Measurements from ENCODE around the gene RBSN. TPM values are rescaled to one million over a fixed set of nuclear protein-coding genes. Genes with fewer than 3 reads are reported as not detected.

RBSN gene
- total and polyA plus RNA-seq, 2 experiments from 2014 or later, result 10.6 to 26.5 TPM

- DNase-seq (ENCODE audit: low spot score), result no peak
- peaks cover 5% of the 10 kb centered on the region; the same call in 1 of the 2 replicates for H3K36me3 ChIP-seq (ENCODE audit: insufficient read depth)
- H2AFZ ChIP-seq, result no peak overlapping the region
- TF ChIP-seq JUNB (IDR thresholded peaks at IDR 0.05; ENCODE audit: unreplicated experiment) (no peak), CREB1 (CRISPR knock-in tag; IDR thresholded peaks at IDR 0.05; ENCODE audit: low read depth) (no peak), STAT1 (IDR thresholded peaks at IDR 0.05; ENCODE audit: unreplicated experiment) (no peak), NANOG (IDR thresholded peaks at IDR 0.05; ENCODE audit: borderline replicate concordance) (no peak), EZH2 (IDR thresholded peaks at IDR 0.05; ENCODE audit: low read depth, unreplicated experiment) (no peak), ETS1 (IDR thresholded peaks at IDR 0.05) (no peak), ZNF114 (CRISPR knock-in tag; IDR thresholded peaks at IDR 0.05) (no peak)
- TF ChIP-seq, protein P1, sequence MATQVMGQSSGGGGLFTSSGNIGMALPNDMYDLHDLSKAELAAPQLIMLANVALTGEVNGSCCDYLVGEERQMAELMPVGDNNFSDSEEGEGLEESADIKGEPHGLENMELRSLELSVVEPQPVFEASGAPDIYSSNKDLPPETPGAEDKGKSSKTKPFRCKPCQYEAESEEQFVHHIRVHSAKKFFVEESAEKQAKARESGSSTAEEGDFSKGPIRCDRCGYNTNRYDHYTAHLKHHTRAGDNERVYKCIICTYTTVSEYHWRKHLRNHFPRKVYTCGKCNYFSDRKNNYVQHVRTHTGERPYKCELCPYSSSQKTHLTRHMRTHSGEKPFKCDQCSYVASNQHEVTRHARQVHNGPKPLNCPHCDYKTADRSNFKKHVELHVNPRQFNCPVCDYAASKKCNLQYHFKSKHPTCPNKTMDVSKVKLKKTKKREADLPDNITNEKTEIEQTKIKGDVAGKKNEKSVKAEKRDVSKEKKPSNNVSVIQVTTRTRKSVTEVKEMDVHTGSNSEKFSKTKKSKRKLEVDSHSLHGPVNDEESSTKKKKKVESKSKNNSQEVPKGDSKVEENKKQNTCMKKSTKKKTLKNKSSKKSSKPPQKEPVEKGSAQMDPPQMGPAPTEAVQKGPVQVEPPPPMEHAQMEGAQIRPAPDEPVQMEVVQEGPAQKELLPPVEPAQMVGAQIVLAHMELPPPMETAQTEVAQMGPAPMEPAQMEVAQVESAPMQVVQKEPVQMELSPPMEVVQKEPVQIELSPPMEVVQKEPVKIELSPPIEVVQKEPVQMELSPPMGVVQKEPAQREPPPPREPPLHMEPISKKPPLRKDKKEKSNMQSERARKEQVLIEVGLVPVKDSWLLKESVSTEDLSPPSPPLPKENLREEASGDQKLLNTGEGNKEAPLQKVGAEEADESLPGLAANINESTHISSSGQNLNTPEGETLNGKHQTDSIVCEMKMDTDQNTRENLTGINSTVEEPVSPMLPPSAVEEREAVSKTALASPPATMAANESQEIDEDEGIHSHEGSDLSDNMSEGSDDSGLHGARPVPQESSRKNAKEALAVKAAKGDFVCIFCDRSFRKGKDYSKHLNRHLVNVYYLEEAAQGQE (IDR thresholded peaks at IDR 0.05; ENCODE audit: unreplicated experiment), result no peak
- TF ChIP-seq, protein P2, sequence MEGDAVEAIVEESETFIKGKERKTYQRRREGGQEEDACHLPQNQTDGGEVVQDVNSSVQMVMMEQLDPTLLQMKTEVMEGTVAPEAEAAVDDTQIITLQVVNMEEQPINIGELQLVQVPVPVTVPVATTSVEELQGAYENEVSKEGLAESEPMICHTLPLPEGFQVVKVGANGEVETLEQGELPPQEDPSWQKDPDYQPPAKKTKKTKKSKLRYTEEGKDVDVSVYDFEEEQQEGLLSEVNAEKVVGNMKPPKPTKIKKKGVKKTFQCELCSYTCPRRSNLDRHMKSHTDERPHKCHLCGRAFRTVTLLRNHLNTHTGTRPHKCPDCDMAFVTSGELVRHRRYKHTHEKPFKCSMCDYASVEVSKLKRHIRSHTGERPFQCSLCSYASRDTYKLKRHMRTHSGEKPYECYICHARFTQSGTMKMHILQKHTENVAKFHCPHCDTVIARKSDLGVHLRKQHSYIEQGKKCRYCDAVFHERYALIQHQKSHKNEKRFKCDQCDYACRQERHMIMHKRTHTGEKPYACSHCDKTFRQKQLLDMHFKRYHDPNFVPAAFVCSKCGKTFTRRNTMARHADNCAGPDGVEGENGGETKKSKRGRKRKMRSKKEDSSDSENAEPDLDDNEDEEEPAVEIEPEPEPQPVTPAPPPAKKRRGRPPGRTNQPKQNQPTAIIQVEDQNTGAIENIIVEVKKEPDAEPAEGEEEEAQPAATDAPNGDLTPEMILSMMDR (conservative IDR thresholded peaks at IDR 0.05; ENCODE audit: low read depth in 2 of 2), result no peak
- H4K20me1 ChIP-seq (replicated peaks; ENCODE audit: insufficient read depth), result no peaks in the 10 kb centered on the region
- Mint-ChIP-seq H3K27me3 (ENCODE audit: insufficient read depth, low read depth, poor library complexity) (no peaks in the 10 kb centered on the region), H3K4me3 (no peak overlapping the region), H3K27ac (no peak overlapping the region), H3K36me3 (ENCODE audit: low read depth) (peaks cover 32% of the 10 kb centered on the region), H3K9me3 (no peaks in the 10 kb centered on the region), H3K4me1 (no peaks in the 10 kb centered on the region)
- no peaks in the 10 kb centered on the region for H3K9me2 ChIP-seq (ENCODE audit: insufficient read depth)
- H3K4me2 ChIP-seq, result no peak overlapping the region
- no peaks in the 10 kb centered on the region for H3F3A ChIP-seq (replicated peaks; ENCODE audit: low read depth)
- H3K27ac ChIP-seq (ENCODE audit: low read depth), result no peak overlapping the region
- H3K4me1 ChIP-seq (ENCODE audit: insufficient read depth), result no peaks in the 10 kb centered on the region
- no peaks in the 10 kb centered on the region for H3K27me3 ChIP-seq (ENCODE audit: insufficient read depth)
- no peaks in the 10 kb centered on the region for H3K79me2 ChIP-seq (replicated peaks; ENCODE audit: insufficient read depth)
- no peak for ATAC-seq
- no peak overlapping the region for H3K4me3 ChIP-seq
These were observed 12.7 kb downstream of the RBSN start for GRCh38 chr3:15086263-15086662.

- Histone ChIP-seq H3K9me2 (ENCODE audit: insufficient read depth) (no peaks in the 10 kb centered on the region), H3K27ac (ENCODE audit: low read depth) (no peak overlapping the region), H3K27me3 (ENCODE audit: insufficient read depth) (no peaks in the 10 kb centered on the region), H3K79me2 (replicated peaks; ENCODE audit: insufficient read depth) (no peaks in the 10 kb centered on the region), H3K4me3 (no peak overlapping the region), H2AFZ (no peak overlapping the region), H4K20me1 (replicated peaks; ENCODE audit: insufficient read depth) (no peaks in the 10 kb centered on the region; the same call in 1 of the 2 replicates), H3F3A (replicated peaks; ENCODE audit: low read depth) (no peaks in the 10 kb centered on the region), H3K4me2 (no peak overlapping the region), H3K4me1 (ENCODE audit: insufficient read depth) (no peaks in the 10 kb centered on the region), H3K36me3 (ENCODE audit: insufficient read depth) (peaks cover 19% of the 10 kb centered on the region; the same call in 1 of the 2 replicates)
- Mint-ChIP-seq H3K4me1 (no peaks in the 10 kb centered on the region), H3K36me3 (ENCODE audit: low read depth) (peaks cover 40% of the 10 kb centered on the region), H3K4me3 (no peak overlapping the region), H3K27ac (no peak overlapping the region), H3K9me3 (no peaks in the 10 kb centered on the region), H3K27me3 (ENCODE audit: insufficient read depth, low read depth, poor library complexity) (no peaks in the 10 kb centered on the region)
- DNase-seq (ENCODE audit: low spot score) (no peak), ATAC-seq (no peak)
- TF ChIP-seq, protein P3, sequence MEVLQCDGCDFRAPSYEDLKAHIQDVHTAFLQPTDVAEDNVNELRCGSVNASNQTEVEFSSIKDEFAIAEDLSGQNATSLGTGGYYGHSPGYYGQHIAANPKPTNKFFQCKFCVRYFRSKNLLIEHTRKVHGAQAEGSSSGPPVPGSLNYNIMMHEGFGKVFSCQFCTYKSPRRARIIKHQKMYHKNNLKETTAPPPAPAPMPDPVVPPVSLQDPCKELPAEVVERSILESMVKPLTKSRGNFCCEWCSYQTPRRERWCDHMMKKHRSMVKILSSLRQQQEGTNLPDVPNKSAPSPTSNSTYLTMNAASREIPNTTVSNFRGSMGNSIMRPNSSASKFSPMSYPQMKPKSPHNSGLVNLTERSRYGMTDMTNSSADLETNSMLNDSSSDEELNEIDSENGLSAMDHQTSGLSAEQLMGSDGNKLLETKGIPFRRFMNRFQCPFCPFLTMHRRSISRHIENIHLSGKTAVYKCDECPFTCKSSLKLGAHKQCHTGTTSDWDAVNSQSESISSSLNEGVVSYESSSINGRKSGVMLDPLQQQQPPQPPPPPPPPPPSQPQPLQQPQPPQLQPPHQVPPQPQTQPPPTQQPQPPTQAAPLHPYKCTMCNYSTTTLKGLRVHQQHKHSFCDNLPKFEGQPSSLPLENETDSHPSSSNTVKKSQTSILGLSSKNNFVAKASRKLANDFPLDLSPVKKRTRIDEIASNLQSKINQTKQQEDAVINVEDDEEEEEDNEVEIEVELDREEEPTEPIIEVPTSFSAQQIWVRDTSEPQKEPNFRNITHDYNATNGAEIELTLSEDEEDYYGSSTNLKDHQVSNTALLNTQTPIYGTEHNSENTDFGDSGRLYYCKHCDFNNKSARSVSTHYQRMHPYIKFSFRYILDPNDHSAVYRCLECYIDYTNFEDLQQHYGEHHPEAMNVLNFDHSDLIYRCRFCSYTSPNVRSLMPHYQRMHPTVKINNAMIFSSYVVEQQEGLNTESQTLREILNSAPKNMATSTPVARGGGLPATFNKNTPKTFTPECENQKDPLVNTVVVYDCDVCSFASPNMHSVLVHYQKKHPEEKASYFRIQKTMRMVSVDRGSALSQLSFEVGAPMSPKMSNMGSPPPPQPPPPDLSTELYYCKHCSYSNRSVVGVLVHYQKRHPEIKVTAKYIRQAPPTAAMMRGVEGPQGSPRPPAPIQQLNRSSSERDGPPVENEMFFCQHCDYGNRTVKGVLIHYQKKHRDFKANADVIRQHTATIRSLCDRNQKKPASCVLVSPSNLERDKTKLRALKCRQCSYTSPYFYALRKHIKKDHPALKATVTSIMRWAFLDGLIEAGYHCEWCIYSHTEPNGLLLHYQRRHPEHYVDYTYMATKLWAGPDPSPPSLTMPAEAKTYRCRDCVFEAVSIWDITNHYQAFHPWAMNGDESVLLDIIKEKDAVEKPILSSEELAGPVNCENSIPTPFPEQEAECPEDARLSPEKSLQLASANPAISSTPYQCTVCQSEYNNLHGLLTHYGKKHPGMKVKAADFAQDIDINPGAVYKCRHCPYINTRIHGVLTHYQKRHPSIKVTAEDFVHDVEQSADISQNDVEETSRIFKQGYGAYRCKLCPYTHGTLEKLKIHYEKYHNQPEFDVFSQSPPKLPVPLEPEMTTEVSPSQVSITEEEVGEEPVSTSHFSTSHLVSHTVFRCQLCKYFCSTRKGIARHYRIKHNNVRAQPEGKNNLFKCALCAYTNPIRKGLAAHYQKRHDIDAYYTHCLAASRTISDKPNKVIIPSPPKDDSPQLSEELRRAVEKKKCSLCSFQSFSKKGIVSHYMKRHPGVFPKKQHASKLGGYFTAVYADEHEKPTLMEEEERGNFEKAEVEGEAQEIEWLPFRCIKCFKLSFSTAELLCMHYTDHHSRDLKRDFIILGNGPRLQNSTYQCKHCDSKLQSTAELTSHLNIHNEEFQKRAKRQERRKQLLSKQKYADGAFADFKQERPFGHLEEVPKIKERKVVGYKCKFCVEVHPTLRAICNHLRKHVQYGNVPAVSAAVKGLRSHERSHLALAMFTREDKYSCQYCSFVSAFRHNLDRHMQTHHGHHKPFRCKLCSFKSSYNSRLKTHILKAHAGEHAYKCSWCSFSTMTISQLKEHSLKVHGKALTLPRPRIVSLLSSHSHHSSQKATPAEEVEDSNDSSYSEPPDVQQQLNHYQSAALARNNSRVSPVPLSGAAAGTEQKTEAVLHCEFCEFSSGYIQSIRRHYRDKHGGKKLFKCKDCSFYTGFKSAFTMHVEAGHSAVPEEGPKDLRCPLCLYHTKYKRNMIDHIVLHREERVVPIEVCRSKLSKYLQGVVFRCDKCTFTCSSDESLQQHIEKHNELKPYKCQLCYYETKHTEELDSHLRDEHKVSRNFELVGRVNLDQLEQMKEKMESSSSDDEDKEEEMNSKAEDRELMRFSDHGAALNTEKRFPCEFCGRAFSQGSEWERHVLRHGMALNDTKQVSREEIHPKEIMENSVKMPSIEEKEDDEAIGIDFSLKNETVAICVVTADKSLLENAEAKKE (CRISPR knock-in tag; IDR thresholded peaks at IDR 0.05), result no peak
- TF ChIP-seq STAT1 (IDR thresholded peaks at IDR 0.05; ENCODE audit: unreplicated experiment), result no peak
These were observed 15.7 kb downstream of the RBSN start for GRCh38 chr3:15083252-15083651.

All from GM23338 (cell line).